IgD-negative memory B cell (primary cell): ENCODE measurements around the gene AFG1L. TPM values are rescaled to one million over a fixed set of nuclear protein-coding genes. Genes with fewer than 3 reads are reported as not detected.
"Not testable (repeated sequence)": the region's sequence is repeated elsewhere in the genome, so short reads cannot be mapped to it uniquely, and the experiment has no call there.

ENCODE experiments used
- H3K27ac Mint-ChIP-seq, 3 donors: one replicate each; pipeline ENCODE4 v1.8.0; 2020 to 2022; ENCODE audit warnings: mild to moderate bottlenecking in 3 of 3, mixed read lengths in 3 of 3, moderate library complexity in 1 of 3
- H3K27me3 Mint-ChIP-seq: one replicate; pipeline ENCODE4 v1.8.0; 2021; ENCODE audit warnings: mixed read lengths
- H3K36me3 Mint-ChIP-seq: one replicate; pipeline ENCODE4 v1.8.0; 2020; ENCODE audit warnings: mild to moderate bottlenecking, mixed read lengths
- H3K4me1 Mint-ChIP-seq, 3 donors: one replicate each; pipeline ENCODE4 v1.8.0; 2020 to 2022; ENCODE audit warnings: mixed read lengths in 3 of 3, mild to moderate bottlenecking in 1 of 3
- H3K4me3 Mint-ChIP-seq, 4 donors: one replicate each; pipeline ENCODE4 v1.8.0; 2020 to 2022; ENCODE audit warnings: mild to moderate bottlenecking in 4 of 4, mixed read lengths in 4 of 4, moderate library complexity in 3 of 4
- H3K9me3 Mint-ChIP-seq, 3 donors: one replicate each; pipeline ENCODE4 v1.8.0; 2020 to 2021; ENCODE audit warnings: mixed read lengths in 3 of 3, mild to moderate bottlenecking in 1 of 3
- polyA plus RNA-seq: library from polyadenylated mRNA; unstranded; fragments of 300-500 nt; fragmentation: Illumina TruSeq; gene quantifications from one replicate; pipeline ENCODE4 v1.2.3, GENCODE V29; 2021

The AFG1L gene
- polyA plus RNA-seq: 5.7 TPM

GRCh38 chr6:108294727-108295625 lies at the start of gene AFG1L:
AFG1L (plus strand) TSS chr6:108295054; CDS start chr6:108295080, 26 bp downstream.
- H3K27me3 Mint-ChIP-seq: no peaks in the 10 kb centered on the region
- H3K9me3 Mint-ChIP-seq: no peaks in the 10 kb centered on the region
- H3K4me3 Mint-ChIP-seq: peak within 1 kb of the TSS; percentile 97 to 99 (median 98)
- H3K36me3 Mint-ChIP-seq: peaks cover 1% of the 10 kb centered on the region
- H3K27ac Mint-ChIP-seq: peak within 1 kb of the TSS; percentile 98 to 100 (median 99)
- H3K4me1 Mint-ChIP-seq: peaks cover 16 to 37% (median 20%) of the 10 kb centered on the region in 3 donors

GRCh38 chr6:108245095-108245494 lies 49.8 kb upstream of the AFG1L start:
- Mint-ChIP-seq H3K4me1 (peaks cover 31 to 45% (median 39%) of the 10 kb centered on the region in 3 donors), H3K36me3 (peaks cover 17% of the 10 kb centered on the region)
- H3K27ac Mint-ChIP-seq, H3K4me3 Mint-ChIP-seq, H3K27me3 Mint-ChIP-seq, H3K9me3 Mint-ChIP-seq: not testable (repeated sequence)

GRCh38 chr6:108247965-108248536 lies 46.8 kb upstream of the AFG1L start:
- H3K36me3 Mint-ChIP-seq: peaks cover 10% of the 10 kb centered on the region
- H3K9me3 Mint-ChIP-seq: no peaks in the 10 kb centered on the region
- no peaks in the 10 kb centered on the region for H3K27me3 Mint-ChIP-seq
- peaks cover 40 to 52% (median 42%) of the 10 kb centered on the region in 3 donors for H3K4me1 Mint-ChIP-seq
- H3K4me3 Mint-ChIP-seq: no peak overlapping the region
- H3K27ac Mint-ChIP-seq: no peak overlapping the region

GRCh38 chr6:108250240-108250866 lies 44.5 kb upstream of the AFG1L start:
- Mint-ChIP-seq H3K4me1 (peaks cover 46 to 58% (median 55%) of the 10 kb centered on the region in 3 donors), H3K9me3 (no peaks in the 10 kb centered on the region), H3K4me3 (peak overlapping the region in 2 of 4 donors; percentile 2 to 14), H3K27me3 (no peaks in the 10 kb centered on the region), H3K36me3 (peaks cover 8% of the 10 kb centered on the region), H3K27ac (no peak overlapping the region)

- Mint-ChIP-seq H3K27me3 (no peaks in the 10 kb centered on the region), H3K36me3 (peaks cover 3% of the 10 kb centered on the region), H3K4me1 (peaks cover 44 to 59% (median 50%) of the 10 kb centered on the region in 3 donors), H3K27ac (no peak overlapping the region), H3K4me3 (peak overlapping the region in 1 of 4 donors; percentile 5), H3K9me3 (no peaks in the 10 kb centered on the region)
Measured at GRCh38 chr6:108251252-108251651, 43.6 kb upstream of the AFG1L start.

GRCh38 chr6:108252055-108252454 lies 42.8 kb upstream of the AFG1L start:
- Mint-ChIP-seq H3K36me3 (peaks cover 2% of the 10 kb centered on the region), H3K27ac (no peak overlapping the region), H3K4me3 (peak overlapping the region in 1 of 4 donors; percentile 57), H3K9me3 (no peaks in the 10 kb centered on the region), H3K4me1 (peaks cover 47 to 63% (median 58%) of the 10 kb centered on the region in 3 donors), H3K27me3 (no peaks in the 10 kb centered on the region)

- H3K36me3 Mint-ChIP-seq: peaks cover 2% of the 10 kb centered on the region
- H3K27ac Mint-ChIP-seq: peak overlapping the region in 2 of 3 donors; percentile 2 to 43
- H3K4me1 Mint-ChIP-seq: peaks cover 50 to 57% (median 55%) of the 10 kb centered on the region in 3 donors
- no peaks in the 10 kb centered on the region for H3K27me3 Mint-ChIP-seq
- H3K9me3 Mint-ChIP-seq: no peaks in the 10 kb centered on the region
- peak overlapping the region in 2 of 4 donors; percentile 12 to 58 for H3K4me3 Mint-ChIP-seq
Measured at GRCh38 chr6:108253241-108253640, 41.6 kb upstream of the AFG1L start.

- Mint-ChIP-seq H3K4me1 (peaks cover 46 to 58% (median 54%) of the 10 kb centered on the region in 3 donors), H3K36me3 (peaks cover 2% of the 10 kb centered on the region), H3K27ac (peak overlapping the region in 1 of 3 donors; percentile 11), H3K4me3 (peak overlapping the region in 3 of 4 donors; percentile 36 to 45 (median 42)), H3K9me3 (no peaks in the 10 kb centered on the region), H3K27me3 (no peaks in the 10 kb centered on the region)
Measured at GRCh38 chr6:108254433-108255410, 40.1 kb upstream of the AFG1L start.

- Mint-ChIP-seq H3K4me1 (peaks cover 20 to 24% (median 22%) of the 10 kb centered on the region in 3 donors), H3K27me3 (no peaks in the 10 kb centered on the region), H3K4me3 (peak overlapping the region; percentile 90 to 97 (median 95)), H3K9me3 (no peaks in the 10 kb centered on the region), H3K36me3 (peaks cover 2% of the 10 kb centered on the region), H3K27ac (peak overlapping the region; percentile 94 to 98 (median 96))
Measured at GRCh38 chr6:108260126-108260808, 34.6 kb upstream of the AFG1L start.

- Mint-ChIP-seq H3K9me3 (no peaks in the 10 kb centered on the region), H3K27ac (peak within 1 kb of the TSS; percentile 94 to 98 (median 96)), H3K4me3 (peak within 1 kb of the TSS; percentile 90 to 97 (median 95)), H3K27me3 (no peaks in the 10 kb centered on the region), H3K4me1 (peaks cover 19 to 24% (median 20%) of the 10 kb centered on the region in 3 donors), H3K36me3 (peaks cover 2% of the 10 kb centered on the region)
Measured at GRCh38 chr6:108260809-108261569, 33.9 kb upstream of the AFG1L start, which contains the start of gene SNX3. SNX3 (minus strand) TSS chr6:108261040; CDS start chr6:108260921, 119 bp downstream.

GRCh38 chr6:108263371-108263770 lies 31.5 kb upstream of the AFG1L start:
- Mint-ChIP-seq H3K36me3 (no peaks in the 10 kb centered on the region), H3K27ac (peak overlapping the region in 1 of 3 donors; percentile 19), H3K4me3 (peak overlapping the region in 1 of 4 donors; percentile 57), H3K9me3 (no peaks in the 10 kb centered on the region), H3K27me3 (no peaks in the 10 kb centered on the region), H3K4me1 (peaks cover 4 to 12% (median 7%) of the 10 kb centered on the region in 3 donors)

- peak overlapping the region in 1 of 3 donors; percentile 68 for H3K27ac Mint-ChIP-seq
- H3K4me3 Mint-ChIP-seq: peak overlapping the region in 1 of 4 donors; percentile 55
- no peaks in the 10 kb centered on the region for H3K4me1 Mint-ChIP-seq
- H3K36me3 Mint-ChIP-seq: no peaks in the 10 kb centered on the region
- H3K9me3 Mint-ChIP-seq: no peaks in the 10 kb centered on the region
- H3K27me3 Mint-ChIP-seq: no peaks in the 10 kb centered on the region
Measured at GRCh38 chr6:108268845-108269244, 26.0 kb upstream of the AFG1L start.

- H3K4me1 Mint-ChIP-seq, H3K27ac Mint-ChIP-seq, H3K4me3 Mint-ChIP-seq, H3K9me3 Mint-ChIP-seq, H3K36me3 Mint-ChIP-seq, H3K27me3 Mint-ChIP-seq: not testable (repeated sequence)
Measured at GRCh38 chr6:108269955-108270354, 24.9 kb upstream of the AFG1L start.
